LNCAP (cell line): ENCODE results near the gene SKAP1.

Experiments used
- TF ChIP-seq, protein P1 (sequence below): fragments of 450-650 bp; IDR thresholded peaks from 2 replicates; pipeline ENCODE4 v1.5.1; 2017; ENCODE audit warnings: mild to moderate bottlenecking

The SKAP1 gene

DNA sequence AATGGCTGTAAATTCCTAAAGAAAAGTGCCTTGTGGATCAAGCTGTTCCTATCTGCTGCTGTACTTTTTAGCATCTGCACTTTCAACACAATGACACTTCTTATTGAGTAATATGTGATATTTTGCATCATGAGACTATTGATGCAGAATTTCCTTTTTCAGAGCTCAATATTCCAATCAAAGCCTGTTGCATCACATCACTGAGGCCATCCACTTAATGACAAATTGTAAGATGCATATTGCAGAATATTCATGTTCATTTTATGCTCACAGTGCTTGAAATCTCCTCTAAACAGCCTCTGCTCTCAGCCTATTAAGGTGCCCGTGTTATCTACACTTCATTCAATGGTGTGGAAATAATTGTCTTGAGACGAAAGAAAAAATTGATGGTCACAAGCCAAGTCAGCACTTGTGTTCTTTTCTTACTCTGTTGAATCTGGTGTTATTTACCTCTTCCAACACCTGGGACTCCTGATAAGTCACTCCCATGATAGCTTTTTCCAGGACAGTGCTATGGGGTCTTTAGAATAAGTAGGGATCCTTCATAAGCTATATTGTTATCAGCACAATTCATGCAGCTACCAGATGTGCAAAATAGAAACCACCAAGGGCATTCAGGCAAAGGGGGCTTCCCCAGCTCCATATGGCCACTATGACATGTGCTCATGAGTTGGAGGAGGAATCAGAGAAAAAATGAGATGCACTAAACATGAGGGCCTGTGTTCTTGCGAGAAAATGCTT lies 9.3 kb upstream of the SKAP1 start:
- TF ChIP-seq, protein P1, sequence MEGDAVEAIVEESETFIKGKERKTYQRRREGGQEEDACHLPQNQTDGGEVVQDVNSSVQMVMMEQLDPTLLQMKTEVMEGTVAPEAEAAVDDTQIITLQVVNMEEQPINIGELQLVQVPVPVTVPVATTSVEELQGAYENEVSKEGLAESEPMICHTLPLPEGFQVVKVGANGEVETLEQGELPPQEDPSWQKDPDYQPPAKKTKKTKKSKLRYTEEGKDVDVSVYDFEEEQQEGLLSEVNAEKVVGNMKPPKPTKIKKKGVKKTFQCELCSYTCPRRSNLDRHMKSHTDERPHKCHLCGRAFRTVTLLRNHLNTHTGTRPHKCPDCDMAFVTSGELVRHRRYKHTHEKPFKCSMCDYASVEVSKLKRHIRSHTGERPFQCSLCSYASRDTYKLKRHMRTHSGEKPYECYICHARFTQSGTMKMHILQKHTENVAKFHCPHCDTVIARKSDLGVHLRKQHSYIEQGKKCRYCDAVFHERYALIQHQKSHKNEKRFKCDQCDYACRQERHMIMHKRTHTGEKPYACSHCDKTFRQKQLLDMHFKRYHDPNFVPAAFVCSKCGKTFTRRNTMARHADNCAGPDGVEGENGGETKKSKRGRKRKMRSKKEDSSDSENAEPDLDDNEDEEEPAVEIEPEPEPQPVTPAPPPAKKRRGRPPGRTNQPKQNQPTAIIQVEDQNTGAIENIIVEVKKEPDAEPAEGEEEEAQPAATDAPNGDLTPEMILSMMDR: no peak

DNA sequence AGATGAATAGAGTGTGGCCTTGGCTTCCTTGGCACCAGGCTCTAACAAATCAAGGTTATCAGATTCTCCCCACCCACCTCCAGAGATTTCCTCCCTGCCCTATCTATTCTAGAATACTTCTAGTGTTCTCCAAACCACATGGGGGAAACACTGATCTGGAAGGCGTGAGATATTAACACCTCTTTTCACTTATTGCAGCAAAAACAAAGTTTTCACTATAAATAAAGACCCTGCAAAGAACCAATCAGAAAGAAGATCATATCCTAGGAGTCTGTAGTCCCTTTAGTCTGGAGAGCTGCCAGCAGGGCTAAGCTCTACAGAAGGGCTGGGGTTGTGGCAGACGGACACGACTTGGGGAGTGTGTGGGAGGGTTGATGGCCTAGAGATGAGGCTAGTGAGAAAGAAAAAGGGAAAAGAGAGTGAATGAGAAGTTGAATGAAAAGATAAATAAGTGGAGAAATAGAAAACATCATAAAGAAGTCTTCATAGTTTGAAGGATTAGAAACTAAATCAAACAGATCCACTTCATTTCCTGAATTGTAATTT lies 8.6 kb upstream of the SKAP1 start:
- TF ChIP-seq, protein P1: no peak

DNA sequence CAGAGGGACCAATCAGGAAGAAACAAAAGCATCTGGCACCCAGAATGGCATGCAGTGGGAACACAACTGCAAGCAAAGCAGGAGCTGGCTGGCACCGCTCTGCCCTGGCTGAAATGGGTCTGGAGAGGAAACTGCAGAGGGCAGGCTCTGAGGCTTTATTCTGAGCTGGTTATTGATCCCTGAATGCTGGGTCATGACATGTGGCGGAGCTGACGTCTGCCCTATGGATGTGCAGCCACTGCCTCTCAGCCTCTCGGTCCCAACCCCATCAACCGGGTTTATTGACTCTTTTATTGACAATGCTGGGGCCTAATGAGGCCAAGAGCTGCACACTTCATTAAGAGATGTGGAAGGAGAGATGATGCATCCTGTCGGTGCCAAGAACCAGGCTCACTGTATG lies 3.9 kb upstream of the SKAP1 start:
- TF ChIP-seq, protein P1: no peak

DNA sequence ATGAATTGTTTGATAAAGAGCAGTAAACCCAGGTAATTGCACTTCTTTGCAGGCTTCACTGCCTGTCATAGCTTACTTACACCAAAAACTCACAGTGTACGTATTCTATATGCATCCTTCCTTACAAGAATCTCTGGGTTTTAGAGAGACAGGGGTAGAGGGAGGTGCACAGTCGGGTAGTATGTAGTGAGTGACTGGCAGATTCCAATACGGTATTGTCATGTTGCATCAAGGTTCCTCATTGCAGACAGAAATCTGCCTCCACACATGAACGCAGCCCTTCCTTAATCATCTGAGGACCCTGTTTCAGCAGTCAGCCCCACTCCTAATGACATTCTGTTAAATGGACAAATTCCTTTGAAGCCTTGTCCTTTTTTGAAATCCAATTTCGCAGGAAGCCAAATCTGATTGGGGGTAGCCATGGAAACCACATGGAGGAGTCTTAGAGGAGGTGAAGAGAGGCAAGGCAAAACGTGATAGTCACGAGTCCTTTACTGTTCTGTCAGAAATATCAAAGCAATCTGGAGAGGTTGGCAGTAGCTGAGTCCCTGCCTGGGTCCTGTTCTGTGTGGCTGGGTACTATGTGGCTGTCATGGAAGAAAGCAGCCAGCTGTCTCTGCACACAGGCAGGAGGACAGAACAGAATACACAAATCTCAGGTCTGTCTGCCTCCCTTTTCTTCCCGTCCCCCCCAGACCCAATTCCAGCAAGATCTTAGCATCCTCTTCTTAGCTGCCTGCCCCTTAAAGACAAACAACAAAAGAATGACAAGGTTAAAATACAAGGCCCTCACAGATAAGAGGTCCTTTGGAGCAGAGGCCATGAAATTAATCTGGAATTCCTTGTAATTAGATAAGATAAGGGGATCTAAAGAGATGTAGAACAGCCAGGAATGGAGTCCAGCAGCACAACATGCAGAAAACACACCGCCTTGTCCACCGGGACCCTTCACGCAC lies 3.1 kb upstream of the SKAP1 start:
- TF ChIP-seq, protein P1: no peak

DNA sequence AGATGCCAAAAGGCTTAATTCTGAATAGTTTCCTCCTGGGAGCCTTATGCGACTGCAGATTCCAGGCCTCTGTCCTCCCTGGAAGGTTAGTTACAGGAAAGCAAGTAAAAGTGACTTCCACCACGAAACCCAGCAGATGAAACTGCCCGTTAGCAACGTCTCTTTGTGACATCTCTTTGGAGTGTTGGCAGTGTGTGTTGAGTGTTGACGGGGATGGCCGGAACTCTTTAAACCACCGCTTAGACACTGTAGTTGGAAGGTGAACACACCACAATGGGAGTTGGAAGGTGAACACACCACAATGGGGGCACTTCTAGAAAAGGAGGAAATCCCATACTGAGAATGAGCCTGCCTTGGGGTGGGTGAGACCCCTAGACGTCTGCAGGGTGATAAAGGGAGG lies 858 bp downstream of the SKAP1 start:
- TF ChIP-seq, protein P1: no peak

DNA sequence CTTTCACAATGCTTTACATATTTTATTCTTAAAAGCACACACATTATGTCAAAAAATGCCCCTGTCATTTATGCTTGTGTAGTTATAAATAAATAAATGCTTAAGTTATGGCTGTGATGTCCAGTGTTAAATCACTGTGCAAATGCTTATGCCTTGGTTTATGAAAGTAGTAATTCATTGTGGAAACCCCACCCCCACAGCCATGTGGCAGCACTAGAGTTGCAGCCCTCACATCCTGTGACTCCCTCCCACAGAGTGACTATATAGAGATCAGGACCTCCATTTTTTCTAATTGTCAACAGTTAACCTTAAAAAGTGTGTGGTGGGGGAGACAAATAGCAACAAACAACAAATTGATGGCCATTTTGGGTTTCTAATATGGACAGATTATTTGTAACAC lies 2.4 kb downstream of the SKAP1 start:
- TF ChIP-seq, protein P1: no peak

DNA sequence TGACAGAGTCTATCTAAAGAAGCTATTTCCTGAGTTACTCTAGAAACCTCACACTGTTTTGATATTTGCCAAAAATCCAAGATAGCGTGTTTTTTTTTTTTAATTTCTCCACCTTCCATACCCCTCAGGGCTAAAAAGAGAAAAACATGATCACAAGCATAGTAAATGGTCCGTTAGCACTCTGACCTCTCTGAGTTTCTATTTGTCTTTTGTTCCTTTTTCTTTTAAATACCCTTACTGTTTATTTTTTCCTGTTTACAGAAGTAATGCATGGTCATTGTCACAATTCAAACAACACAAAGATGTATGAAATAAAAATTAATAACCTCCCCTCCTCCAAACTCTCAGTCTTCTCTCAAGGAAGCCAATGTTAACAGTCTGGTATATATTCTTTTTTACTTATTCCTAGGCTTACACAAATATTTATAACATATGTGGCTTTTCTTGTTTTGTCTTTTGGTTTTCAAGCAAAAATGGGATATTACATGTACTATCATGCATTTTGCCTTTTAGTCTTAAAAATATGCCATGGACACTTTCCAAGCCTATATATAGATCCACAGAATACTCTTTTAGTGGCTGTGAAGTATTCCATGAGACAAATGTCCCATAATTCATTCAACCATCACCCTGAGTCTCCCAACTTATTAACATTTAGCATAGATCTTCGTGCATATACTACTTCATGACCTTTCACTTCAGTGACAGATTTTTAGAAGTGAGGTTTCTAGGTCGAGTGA lies 3.1 kb downstream of the SKAP1 start:
- TF ChIP-seq, protein P1: no peak
